Fibroblast of gingiva (primary cell): ENCODE measurements around the gene NAGPA.
"Not testable (repeated sequence)": the region's sequence is repeated elsewhere in the genome, so short reads cannot be mapped to it uniquely, and the experiment has no call there.

Experiments used
- DNase-seq: peaks from one replicate; pipeline ENCODE4 v3.0.0-alpha.2; 2011; ENCODE audit warnings: low read depth

NAGPA gene, protein sequence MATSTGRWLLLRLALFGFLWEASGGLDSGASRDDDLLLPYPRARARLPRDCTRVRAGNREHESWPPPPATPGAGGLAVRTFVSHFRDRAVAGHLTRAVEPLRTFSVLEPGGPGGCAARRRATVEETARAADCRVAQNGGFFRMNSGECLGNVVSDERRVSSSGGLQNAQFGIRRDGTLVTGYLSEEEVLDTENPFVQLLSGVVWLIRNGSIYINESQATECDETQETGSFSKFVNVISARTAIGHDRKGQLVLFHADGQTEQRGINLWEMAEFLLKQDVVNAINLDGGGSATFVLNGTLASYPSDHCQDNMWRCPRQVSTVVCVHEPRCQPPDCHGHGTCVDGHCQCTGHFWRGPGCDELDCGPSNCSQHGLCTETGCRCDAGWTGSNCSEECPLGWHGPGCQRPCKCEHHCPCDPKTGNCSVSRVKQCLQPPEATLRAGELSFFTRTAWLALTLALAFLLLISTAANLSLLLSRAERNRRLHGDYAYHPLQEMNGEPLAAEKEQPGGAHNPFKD

DNA sequence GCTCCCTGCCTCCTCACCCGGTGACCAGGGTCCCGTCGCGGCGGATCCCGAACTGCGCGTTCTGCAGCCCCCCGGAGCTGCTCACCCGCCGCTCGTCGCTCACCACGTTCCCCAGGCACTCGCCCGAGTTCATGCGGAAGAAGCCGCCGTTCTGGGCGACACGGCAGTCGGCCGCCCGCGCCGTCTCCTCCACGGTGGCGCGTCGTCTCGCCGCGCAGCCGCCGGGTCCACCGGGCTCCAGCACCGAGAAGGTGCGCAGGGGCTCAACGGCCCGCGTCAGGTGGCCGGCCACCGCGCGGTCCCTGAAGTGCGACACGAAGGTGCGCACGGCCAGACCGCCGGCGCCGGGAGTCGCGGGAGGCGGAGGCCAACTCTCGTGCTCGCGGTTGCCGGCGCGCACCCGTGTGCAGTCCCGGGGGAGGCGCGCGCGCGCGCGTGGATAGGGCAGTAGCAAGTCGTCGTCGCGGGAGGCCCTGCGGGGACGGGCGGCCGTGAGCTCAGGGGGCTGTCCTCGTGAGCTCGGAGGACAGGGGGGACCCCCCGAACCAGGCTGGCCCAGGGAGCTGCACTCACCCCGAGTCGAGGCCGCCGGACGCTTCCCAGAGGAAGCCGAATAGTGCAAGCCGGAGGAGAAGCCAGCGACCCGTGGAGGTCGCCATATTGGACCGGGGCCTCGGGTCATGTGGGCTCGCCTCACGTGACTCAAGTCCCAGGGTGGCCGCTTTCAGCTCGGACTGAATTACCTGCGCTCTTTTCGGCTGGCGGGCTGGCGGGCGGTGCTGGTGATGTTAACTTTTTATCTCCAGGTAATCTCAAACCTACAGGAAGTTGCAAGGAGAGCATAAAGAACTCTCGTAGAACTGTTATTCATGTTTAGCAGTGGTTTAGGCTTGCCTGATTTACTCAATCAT is at the start of gene NAGPA:
TSS of gene NAGPA (minus strand) at position 680 of the 911 bp plus-strand sequence. CDS start at position 659, 21 bp downstream.
- peak; percentile 81 for DNase-seq

DNA sequence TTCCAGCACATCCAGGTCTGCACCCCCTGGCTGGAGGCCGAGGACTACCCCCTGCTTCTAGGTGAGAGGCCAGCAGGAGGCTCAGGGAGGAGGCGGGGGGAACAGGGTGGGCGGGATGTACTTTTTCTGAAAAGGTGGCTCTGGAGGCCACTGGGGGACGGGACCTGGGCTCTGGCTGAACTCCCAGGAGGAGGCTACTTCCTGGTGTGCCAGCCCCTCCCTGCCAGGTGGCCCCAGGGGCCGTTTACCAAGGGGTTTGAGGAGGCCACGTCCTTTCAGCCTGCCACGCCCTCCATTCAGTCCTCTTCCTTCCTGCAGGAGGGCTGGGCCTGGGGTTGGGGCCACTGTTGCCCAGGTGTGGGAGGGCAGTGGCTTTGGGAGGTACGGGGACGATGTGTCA is 47.3 kb upstream of the NAGPA start:
- DNase-seq = not testable (repeated sequence)

DNA sequence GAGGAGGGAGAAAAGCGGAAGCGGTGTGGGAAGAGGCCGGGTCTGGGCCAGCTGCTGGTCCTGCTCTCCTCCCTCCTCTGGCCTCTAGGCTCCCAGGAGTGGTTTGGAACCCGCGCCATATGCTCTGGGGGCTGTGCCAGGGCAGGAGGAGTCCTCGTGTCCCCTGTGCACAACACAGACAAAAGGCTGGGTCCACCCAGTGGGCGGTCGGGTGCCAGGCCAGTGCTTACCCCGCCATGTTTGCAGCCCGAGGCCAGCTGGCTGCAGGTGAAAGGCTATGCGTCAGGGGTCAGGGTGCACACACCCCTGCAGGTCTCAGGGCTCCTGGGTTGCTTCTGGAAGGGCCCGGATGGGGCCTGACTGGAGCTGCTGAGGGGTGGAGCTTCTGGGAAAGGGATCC is 46.7 kb upstream of the NAGPA start:
- not testable (repeated sequence) for DNase-seq

DNA sequence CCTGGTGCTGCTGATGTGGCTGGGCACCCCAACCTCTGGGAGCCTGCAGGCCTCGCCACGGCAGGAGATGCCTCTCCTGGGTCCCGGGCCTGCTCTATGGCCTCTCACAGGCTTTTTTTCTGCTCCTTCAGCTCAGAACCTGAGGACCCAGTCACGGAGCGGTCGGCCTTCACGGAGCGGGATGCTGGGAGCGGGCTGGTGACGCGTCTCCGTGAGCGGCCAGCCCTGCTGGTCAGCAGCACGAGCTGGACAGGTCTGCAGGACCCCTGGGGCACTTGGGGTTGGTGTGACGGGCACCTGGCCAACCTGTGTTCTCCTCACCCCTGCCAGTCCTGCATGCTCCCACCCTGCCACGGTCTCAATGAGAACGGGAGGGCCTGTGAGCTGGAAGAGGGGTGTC is 44.9 kb upstream of the NAGPA start:
- no peak for DNase-seq

DNA sequence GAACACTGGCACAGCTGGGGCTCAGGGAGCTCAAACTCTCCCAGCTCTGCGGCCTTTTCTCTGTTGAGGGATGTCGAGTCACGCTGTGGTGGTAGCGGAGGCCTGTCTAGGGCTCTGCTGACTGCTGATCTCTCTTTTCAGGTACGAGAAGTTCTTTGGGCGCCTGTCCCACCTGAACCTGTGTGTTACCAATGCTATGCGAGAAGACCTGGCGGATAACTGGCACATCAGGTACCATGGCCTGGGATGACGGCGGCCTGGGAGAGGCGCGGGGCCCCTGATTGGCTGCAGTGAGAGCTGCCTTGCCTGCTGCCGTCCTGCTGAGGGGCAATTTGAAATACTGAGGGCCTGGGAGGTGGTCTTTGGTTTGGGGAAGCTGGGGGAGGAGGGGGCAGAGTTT is 43.6 kb upstream of the NAGPA start:
- DNase-seq = no peak

DNA sequence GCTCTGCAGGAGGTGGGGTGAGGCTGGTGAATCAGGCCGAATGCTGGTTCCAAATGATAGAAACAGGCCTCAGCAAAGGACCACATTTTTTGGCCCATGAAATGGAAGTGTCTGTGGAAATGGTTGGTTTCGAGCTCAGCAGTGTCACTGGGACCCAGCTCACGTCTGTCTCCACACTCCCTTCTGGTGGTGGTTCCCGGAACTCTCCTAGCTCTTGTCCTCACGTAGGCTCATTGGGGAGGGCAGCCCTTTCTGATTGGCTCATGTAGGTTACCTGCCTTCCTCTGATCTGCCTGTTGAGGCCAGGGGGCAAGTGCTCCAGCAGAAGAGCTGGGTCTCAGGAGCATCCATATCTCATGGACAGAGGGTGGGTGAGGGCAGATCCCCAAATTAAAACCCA is 41.9 kb upstream of the NAGPA start:
- DNase-seq = no peak

DNA sequence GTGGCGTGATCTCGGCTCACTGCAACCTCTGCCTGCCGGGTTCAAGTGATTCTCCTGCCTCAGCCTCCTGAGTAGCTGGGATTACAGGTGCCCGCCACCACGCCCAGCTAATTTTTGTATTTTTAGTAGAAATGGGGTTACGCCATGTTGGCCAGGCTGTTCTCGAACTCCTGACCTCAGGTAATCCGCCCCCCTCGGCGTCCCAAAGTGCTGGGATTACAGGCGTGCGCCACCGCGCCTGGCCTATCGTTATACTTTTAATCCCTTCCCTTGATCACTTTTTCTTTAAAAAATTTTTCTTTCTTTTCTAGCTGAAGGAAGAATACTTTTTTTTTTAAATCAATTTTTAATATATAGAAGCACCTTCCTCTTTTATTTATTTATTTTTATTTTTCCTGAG is 40.0 kb upstream of the NAGPA start:
- DNase-seq = not testable (repeated sequence)

DNA sequence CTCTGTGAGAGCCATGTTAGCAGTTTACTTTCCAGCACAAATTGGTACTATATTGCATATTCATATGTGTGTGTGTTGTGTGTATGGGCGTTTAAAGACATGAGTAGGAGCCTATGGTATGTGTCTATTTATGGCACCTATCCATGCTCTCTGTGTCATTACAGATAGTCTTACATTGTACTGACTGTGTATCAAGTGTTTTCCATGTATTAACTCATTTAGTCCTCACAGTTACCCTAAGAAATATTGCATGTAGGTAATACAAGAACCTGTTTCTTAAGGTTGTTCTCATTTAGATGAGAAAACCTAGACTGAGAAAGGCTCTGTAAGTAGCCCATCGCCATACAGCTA is 39.5 kb upstream of the NAGPA start:
- DNase-seq = no peak

DNA sequence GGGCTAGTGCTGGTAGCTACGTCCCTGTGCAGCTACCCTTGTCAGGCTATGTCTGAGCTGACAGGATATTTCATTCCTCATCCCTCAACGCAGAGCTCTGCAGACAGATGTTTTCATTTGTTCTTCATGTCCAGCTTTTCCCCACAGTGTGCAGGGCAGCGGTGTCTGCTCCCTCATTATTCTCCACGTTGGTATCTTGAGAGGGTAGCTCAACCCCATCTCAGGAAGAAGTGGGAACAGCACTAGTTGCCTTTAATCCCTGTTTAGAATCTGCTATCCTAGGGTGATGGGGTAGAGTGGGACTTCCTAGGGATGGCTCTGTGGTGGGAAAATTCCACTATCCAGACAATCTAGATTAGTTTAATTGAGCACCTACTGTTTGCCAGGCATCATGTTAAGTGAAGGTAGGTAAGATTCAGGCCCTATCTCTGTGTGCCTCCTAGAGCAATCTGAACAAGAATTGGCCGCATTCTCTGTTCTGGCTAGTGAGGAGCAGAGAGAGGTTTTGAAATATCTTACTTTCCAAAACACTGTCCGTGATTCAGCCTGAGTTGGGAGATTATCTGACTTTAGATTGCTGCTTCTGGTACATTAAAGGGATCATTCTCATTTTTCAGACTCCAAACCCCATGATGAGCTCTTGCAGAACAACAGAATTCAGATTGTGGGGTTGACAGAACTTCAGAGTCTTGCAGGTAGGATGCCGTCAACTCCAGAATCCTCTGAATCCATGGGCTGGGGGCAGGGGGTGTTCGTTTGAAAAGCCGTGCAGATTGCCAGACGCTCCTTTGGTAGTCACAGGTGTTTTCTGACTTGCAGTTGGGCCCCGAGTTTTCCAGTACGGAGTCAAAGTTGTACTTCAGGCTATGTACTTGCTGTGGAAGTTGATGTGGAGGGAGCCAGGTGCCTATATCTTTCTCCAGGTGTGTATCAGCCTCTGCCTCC is 38.9 kb upstream of the NAGPA start:
- no peak for DNase-seq

DNA sequence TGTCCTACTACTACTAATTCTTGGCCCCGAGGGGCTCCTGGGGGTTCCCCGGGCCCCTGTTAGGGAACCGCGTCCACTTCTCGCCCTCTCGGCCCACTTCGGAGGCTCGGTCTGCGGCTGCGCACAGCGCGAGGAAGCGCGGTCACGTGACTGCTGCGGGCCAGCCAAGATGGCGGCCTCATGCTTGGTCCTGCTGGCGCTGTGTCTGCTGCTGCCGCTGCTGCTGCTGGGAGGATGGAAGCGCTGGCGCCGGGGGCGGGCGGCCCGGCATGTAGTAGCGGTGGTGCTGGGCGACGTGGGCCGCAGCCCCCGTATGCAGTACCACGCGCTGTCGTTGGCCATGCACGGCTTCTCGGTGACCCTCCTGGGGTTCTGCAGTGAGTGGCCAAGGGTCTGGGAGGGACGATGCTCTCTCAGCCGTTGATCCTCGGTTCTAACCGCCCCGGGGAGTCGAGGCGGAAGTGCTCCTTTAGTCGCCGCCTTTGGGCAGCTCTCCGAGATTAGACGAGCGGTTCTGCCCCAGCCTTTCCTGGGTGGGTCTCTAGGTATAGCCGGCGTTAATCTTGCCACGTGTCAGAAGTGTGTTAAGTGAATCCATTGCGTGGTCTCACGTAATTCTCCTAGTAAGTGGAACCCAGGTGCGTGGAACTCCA is 38.1 kb upstream of the NAGPA start, which contains the start of gene ALG1:
TSS of gene ALG1 (plus strand) at position 163 of the 653 bp plus-strand sequence. CDS start at position 170, 7 bp downstream.
- peak; percentile 84 for DNase-seq

DNA sequence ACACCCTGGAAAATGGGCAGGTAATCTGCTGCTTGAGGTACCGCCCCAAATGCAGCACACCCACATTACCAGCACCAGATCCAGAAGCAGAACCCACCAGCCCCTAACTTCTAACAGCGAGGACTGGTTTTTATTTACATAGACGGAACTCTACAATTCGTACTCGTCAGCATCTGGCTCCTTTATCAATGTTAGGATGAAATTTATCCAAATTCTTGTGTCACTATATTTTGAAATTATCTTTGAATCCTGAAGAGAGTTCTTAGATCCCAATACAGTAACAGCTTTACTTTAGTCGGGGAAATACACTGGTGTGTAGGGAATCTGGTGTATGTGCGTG is 37.6 kb upstream of the NAGPA start:
- DNase-seq = no peak

DNA sequence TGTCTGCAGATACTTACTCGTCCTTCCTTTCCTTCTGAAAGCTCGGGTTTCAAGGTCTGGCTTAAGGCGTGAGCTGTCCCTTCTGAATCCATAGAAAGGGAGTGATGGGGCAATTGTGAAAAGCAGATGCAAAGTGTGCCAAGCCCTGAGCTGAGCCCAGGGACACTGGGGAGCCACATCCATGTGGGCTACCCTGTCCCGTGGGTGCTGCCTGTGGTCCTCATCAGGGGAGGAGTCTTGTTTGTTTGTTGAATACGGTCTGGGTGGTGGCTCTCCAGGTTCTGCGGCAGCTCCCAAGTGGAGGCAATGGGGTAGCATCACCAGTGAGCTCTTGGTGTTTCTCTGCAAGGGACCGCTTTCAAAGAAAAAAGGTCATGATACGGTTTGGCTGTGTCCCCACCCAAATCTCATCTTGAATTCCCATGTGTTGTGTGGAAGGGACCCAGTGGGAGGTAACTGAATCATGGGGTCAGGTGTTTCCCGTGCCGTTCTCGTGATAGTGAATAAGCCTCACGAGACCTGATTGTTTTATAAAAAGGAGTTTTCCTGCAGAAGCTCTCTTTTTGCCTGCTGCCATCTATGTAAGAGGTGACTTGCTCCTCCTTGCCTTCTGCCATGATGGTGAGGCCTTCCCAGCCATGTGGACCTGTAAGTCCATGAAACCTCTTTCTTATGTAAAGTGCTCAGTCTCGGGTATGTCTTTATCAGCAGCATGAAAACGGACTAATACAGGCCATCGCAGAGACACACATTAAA is 36.9 kb upstream of the NAGPA start:
- DNase-seq = no peak

DNA sequence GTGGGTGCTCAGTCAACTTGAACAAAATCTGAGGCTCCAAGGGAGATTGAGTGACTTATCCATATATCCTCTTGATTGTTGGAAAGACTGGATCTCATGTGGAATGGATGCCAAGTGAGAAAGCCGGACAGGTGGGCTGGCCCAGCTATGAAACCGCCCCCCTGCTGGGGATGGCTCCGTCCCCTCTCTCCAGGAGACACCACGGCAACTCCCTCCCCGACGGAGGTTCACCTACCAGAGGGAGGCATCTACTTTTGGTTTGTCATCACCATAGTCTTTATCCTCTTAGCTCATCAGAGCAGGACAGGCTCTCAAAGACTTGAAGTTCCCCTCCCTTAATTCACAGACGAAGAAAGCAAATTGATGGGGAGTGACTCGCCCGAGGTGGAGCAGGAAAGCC is 36.1 kb upstream of the NAGPA start:
- DNase-seq = no peak

DNA sequence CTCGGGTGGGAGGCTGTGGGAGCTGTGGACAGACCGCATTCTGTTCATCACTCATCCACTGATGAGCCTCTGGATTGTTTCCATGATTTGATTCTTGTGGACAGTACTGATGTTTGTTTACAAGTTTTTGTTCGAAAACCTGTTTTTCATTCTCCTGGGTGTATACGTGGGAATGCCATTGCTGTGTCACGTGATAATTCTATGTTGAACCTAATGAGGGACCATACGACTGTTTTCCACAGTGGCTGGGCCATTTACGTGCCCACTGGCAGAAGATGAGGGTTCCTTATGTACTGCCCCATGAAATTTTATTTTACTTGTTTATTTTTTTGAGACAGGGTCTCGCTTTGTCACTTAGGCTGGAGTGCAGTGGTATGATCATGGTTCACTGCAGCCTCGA is 35.3 kb upstream of the NAGPA start:
- no peak for DNase-seq

DNA sequence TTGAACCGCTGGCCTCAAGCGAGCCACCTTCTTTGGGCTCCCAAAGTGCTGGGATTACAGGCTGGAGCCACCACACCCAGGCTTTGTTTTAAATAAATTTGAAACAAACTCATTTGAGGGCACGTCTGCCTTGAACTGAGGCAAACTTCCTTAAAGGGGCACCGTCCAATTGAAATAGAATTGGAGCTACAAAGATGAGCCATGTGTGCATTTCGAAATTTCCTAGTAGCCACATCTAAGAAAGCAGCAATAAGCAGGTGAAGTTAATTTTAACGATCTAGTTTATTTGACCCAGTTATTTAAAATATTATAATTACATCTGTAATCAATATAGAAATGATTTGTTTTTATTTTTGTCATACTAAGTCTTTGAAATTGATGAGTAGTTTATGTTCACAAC is 32.8 kb upstream of the NAGPA start:
- no peak for DNase-seq

DNA sequence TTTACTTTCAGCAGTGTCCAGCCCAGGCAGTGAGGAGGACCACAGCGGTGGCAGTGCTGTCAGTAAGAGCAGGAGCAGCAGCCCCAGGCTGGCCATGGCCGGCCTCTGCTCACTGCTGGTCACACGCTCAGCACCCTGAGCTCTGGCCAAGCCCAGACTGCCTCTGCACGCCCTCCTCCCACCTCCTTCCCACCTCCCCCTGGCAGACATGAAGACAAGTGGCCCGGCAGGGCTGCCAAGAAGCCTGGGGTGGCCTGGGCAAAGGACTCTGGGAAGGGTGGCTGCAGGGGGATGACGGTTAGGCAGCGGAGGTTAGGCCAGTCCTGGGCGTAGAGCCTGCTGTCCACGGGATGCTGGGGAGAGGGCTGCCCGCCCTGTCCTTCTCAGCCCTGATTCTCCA is 32.1 kb upstream of the NAGPA start, which contains the start of gene C16orf89:
TSS of gene C16orf89 (minus strand) at position 144 of the 400 bp plus-strand sequence. CDS start at position 96, 48 bp downstream.
- no peak for DNase-seq

DNA sequence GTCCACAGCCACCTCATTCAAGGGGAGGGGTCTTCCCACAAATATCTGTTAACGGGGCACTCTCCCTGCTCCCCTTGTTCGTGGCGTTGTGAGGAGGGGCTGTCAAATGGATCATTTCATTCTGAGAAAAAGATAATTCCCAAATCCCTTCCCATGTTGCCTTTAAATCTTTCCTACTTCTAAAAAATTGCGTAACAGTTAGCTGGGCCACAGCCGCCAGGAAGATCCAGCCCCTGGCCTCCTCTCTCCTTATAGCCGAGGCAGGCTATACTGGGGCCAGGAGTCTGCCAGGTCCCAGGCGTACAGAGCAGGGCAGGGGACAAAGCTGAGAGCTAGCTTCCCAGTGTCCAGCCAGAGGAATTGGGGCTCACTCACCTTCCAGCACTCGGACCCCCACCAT is 31.6 kb upstream of the NAGPA start:
- DNase-seq = no peak

DNA sequence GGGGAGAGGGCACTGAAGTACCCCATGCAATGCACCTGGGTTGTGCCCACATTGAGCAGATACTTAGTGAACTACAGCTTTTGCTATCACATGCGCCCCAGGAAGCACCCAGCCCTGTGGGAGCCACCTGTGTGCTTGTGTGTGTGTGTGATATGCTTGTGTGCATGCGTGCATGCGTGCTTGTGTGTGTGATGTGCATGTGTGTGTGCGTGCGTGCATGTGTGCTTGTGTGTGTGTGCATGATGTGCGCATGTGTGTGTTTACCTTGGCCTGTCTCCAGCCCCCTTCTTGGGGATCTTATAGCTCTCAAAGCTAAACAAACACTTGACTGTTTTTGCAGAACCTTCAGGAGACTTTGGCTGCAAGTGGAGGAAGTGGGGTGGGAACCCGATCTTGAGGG is 31.2 kb upstream of the NAGPA start:
- DNase-seq = no peak

DNA sequence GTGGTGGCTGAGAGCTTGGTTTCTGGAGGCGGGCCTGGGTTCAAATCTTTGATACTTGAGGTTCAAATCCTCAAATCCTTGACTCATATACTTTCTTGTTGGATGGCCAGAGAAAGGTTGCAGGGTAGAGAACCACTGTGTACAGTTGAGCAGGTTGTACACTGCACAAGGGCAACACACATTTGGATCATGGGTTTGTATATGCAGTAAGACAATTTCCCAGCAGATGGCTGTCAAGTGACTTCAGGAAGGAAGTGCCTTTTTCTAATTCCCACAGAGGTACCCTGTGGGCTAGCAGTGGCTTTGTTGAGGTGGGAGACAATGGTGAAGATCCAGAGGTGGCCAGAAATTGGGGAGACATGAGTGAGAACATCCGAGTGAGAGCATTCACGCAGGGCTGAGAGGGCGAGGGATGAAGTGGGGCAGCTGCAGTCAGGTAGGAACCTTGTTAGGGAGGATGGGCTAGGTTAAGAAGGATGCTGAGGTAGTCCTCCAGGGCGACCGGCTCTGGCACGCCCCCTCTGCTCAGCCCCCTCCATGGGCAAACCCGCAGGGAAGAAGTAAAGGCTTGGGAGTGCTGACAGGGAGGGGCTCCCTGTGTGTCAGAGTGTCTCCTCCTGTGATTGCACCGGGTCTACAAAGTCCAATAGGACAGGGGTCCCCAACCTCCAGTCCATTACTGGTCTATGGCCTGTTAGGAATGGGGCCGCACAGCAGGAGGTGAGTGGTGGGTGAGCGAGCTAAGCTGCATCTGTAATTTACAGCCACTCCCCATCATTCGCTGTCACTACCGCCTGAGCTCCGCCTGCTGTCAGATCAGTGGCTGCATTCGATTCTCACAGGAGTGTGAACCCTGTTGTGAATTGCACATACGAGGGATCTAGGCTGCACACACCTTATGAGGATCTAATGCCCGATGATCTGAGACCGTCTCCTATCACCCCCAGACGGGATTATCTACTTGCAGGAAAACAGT is 29.3 kb upstream of the NAGPA start:
- no peak for DNase-seq
